GM19351 (cell line): Measurements from ENCODE around the gene F2.
"Not testable (repeated sequence)": the region's sequence is repeated elsewhere in the genome, so short reads cannot be mapped to it uniquely, and the experiment has no call there.

Experiments used
- ATAC-seq: cut with Tn5 transposase; IDR thresholded peaks from one replicate; pipeline ENCODE4 v1.9.1; 2021; ENCODE audit warnings: mild to moderate bottlenecking, moderate library complexity; ENCODE audit not compliant: unreplicated experiment

Gene F2

DNA sequence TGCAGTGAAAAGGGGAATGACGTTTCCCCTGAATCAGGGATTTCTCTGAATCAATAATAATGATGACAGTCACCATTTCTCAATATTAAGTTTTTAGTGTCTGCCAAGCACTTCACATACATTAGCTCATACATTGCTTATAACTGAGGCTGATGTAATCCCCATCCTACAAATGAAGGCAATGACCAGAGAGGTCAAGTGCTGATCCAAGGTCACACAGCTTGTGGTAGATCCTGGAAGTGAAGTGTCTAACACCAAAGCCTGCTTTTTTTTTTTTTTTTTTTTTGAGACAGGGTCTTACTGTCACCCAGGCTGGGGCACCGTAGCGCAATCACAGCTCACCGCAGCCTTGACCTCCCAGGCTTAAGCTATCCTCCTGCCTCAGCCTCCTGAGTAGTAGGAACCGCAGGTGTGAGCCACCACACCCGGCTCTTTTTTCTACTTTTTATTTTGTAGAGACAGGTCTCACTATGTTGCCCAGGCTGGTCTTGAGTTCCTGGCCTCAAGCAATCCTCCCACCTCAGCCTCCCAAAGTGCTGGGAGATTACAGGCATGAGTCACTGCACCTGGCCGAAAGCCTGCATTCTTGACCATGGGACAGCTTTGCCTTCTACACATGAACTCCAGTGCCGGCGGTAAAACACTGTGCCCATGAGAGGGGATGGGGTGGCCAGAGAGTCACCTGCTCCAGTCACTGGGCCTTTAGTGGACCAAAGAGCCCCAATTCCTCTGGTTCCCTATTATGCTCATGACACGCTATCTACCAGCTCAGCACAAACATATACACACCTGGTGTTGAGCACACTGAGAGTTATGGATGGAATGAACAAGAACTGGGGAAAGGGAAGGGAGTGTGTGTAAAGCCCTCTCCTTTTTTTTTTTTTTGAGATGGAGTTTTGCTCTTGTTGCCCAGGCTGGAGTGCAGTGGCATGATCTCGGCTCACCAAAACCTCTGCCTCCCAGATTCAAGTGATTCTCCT lies 36.0 kb upstream of the F2 start:
- ATAC-seq, result no peak

DNA sequence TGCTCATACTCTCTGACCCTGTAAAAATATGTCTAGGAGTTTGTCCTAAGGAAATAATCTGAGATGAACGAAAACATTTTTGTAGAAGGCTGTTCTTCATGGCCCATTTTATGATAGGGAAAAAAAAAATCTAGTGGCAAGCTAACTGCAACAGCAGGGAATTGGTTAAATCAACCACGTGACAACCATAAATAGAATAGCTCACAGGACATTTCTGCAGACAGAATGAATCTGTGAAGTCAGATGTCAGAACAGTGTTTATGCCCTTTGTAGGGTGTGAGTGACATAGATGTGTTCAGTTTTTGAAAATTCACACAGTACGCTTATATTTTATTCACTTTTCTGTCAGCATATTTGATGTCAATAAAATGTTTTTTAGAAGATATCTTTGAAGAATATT lies 34.6 kb upstream of the F2 start:
- no peak for ATAC-seq

DNA sequence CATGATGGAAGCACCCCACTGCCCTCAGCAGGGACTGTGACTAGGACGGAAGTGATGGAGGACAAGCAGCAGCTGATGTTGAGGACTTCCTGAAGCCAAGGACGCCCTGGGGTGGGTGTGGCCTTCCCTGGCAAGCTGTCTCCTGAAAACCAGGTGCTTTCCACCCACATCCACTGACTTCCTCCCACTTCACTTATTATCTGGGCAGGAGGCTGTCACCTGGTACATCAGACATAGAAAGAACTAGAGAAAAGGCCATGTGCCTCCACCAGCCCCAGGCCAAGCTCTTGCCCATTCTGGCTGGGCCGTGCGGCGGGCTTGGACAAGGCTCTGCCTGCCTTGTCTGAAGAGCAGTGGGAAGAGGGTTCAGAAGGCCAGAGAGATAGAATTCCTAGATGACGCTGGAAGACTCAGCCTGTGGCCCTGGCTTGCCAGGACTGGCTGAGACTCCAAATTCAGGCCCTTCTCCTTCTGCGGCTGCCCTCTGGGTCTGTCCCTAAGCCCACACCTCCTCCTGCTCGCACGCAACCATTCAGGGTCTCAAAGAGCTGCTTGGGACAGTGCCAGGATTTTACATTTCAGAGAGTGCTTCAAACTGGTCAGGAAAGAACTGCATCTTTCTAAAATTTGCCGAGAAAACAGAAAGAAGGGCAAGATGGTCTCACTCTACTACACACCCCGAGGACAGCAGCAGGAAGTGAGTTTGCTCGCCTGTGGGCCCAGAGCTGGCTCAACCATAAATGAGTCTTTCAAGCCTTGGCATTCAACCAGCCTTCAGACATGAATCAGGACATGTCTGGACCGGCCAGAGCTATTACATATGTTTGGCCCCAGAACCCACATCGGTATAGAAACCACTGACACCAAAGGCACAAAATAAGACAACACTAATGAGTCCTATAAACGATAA lies 31.9 kb upstream of the F2 start:
- no peak for ATAC-seq

DNA sequence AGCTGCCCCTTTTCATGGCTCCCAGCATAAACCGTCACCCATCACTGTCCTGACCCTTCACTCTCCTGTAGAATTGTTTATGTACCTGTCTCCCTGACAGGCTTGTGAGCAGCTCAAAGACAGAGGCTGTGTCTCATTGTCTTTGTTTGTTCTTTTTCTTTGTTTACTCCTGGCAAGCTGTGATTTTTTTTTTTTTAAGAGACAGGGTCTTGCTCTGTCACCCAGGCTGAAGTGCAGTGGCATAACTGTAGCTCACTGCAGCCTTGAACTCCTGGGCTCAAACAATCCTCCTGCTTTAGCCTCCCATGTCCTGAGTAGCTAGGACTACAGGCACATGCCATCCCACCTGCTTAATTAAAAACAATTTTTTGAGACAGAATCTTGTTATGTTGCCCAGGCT lies 28.3 kb upstream of the F2 start:
- ATAC-seq, result no peak

GRCh38 chr11:46692450-46692849 lies 26.6 kb upstream of the F2 start:
- no peak for ATAC-seq

GRCh38 chr11:46693597-46694012 lies 25.4 kb upstream of the F2 start:
- no peak for ATAC-seq

DNA sequence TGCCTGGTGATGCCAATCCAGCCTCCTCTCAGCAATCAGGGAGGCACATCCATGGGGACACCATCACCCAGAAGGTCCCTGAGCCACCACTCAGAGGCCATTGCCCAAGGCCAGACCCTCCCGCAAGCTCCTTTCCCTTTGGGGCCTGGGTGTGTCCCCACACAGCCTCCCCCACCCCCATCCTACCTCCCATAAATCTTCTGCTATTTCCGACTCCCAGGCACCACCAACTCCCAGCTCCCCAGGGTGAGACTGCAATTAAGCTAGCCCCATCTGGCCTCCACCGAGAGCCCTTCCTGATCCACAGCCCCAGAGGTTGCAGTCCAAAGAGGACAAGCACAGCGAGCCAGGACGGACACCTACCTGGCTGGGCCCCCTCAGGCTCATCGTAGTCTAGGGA lies 24.9 kb upstream of the F2 start:
- no peak for ATAC-seq

- ATAC-seq, result no peak
Observed at GRCh38 chr11:46694607-46695006, 24.4 kb upstream of the F2 start.

DNA sequence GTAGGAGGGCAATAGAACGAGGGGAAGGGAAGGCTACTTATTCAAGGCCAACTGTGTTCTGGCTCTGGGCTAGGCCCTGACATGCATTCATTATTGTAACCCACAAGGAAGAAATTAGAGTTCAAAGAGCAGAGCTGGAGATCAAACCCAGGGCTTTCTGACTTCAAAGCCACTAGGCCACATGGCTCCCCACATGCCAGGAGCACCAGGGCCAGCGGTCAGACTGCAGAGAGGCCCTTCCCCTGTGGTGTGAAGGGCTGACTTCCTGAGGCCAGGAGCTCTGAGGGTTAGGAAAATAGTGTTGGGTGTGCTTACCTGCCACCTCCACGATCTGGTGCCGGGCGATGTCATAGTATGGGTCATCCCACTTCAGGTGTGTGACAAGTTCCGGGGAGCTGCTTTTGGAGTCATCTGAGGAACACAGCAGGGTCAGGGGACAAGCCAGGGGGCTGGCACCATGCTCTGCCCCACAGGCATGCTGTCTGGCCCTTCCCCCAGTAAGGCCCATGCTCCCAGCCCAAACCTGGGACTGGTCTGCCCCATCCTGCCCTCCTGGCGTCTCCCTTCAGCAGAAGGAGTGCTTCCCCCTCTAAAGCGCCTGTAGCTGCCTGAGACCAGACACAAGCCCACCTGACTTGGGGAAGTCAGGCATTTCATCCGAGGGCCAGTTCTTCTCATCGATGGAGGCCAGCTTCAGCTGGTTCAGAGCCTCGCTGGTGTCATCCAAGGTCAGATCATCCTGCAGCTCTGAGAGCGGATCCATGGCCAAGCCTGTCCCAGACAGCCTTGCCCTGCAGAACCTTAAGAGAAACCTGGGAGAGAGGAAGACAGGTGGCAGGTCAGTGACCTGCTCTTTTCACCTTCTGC lies 23.4 kb upstream of the F2 start:
- ATAC-seq, result no peak

DNA sequence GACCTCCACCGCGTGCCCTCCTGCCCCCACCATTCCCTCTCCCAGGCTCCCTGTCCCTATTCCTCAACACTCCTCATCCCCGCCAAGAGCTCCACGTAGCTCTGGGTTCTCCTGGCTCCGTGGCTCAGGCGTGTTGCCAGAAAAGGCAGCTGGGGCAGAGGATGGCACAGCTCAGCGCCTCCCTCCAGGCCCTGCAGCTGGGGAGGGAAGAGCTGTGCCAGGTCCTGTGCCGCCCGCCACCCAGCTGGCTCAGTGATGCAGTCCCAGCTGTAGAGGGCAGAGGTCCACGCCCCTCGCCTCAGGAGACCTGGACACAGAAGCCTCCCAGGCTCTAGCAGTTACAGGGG lies 22.8 kb upstream of the F2 start:
- no peak for ATAC-seq

DNA sequence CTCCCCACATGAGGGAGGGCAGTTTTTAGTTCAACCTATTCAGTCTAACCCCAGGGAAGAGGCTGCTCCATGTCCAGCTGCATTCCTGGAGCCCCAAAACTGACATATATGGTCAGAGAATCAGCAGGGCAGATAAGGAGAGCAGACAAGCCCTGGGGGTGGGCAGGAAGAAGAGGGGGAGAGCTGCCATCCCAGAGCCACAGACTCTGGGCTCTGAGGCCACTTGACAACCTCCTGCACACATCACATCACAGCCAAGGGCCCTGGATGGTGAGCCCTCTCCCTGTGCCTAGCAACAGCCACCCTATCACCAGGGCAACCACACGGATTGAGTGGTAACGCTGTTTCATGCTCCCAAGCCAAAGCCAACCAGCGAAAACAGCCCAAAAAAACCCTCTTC lies 21.7 kb upstream of the F2 start:
- no peak for ATAC-seq

DNA sequence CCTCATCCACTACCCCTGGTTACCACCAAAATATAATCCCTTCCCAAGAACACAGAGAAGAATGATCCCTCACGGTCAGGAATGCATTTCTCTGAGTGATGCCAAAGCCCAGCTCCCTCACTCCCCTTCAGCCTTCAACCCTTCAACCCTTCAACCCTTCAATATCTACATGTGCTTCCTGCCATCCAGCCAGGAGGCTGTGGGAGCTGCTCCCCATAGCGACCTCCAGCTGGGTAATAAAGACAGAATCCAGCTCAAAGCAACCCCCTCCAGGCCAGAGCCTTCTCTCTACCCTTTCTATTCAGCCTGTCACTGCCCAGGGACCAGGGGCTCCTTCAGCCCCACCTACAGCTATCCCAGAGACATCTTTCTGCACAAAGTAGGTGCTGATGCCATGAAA lies 21.3 kb upstream of the F2 start:
- no peak for ATAC-seq

DNA sequence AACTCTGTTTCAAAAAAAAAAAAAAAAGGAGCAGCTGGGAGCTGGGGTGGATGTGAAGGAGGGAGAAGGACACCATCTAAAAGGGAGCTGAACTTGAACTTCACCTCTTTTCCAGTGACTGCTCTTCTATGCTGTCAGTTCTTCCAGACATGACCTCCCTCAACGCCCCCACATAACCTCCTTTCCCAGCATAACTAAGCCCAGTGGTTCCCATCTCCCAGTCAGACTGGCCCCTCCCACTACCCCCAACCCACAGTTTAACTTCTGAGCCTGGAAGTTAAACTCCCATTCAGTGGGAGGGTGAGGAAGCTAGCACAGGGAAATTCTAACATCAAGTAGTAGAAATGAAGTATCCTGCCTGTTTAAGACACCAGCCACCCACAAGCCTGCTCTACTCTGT lies 20.4 kb upstream of the F2 start:
- ATAC-seq, result no peak

- peak; percentile 92 for ATAC-seq
Observed at GRCh38 chr11:46700241-46701077, 18.6 kb upstream of the F2 start, which contains the start of the genes ARHGAP1 and ZNF408. ARHGAP1 (minus strand) TSS chr11:46700619; CDS start chr11:46696107, 4,512 bp downstream. ZNF408 (plus strand) TSS chr11:46701031; CDS start chr11:46701048, 17 bp downstream.

DNA sequence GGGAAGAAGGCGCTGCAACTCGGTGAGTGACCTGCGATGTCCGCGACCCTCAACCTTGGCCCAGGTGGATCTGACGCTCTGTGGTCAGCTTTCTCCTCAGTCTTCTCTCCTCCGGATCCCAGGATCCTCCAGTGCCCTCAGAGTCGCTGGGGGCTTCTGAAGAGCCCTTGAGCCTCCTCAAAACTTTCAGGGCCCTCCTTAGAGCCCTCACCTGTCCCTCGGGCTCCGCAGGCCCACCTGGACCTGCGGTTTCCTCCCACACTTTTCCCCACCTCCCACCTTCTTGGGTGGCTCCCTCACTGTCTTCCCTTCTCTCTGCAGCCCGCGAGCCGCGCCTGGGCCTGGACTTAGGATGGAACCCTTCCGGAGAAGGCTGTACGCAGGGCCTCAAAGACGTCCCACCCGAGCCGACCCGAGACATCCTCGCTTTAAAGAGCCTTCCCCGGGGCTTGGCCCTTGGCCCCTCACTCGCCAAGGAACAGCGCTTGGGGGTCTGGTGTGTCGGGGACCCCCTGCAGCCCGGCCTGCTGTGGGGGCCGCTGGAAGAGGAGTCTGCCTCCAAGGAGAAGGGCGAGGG lies 17.8 kb upstream of the F2 start:
- no peak for ATAC-seq

DNA sequence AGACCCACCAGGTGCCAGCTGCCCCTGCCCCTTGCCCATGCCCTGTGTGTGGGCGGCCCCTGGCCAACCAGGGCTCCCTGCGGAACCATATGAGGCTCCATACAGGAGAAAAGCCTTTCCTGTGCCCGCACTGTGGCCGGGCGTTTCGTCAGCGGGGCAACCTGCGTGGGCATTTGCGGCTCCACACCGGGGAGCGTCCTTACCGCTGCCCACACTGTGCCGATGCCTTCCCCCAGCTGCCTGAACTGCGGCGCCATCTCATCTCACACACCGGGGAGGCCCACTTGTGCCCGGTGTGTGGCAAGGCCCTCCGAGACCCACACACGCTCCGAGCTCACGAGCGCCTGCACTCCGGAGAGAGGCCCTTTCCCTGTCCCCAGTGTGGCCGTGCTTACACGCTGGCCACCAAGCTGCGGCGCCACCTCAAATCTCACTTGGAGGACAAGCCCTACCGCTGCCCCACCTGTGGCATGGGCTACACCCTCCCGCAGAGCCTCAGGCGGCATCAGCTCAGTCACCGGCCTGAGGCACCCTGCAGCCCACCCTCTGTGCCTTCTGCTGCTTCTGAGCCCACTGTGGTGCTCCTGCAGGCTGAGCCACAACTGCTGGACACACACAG lies 13.8 kb upstream of the F2 start:
- no peak for ATAC-seq

DNA sequence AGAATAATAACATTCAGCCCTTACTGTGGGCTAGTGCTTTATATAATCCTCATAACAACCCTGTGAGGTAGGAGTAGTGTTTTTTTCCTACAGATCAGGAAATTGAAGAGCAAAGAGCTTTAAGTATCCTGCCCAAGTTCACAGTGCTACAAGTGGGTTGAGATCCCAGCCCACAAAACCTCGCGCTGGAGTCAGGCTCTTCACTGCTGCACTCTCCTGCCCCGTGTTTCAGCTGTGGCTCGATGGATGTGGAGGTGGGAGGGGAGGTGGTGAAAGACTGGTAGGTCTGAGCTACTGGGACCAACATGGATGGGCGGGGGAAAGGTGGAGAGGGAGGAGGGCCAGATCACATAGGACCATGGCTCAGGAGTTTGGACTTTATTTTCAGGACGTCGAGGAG lies 12.1 kb upstream of the F2 start:
- ATAC-seq, result no peak

DNA sequence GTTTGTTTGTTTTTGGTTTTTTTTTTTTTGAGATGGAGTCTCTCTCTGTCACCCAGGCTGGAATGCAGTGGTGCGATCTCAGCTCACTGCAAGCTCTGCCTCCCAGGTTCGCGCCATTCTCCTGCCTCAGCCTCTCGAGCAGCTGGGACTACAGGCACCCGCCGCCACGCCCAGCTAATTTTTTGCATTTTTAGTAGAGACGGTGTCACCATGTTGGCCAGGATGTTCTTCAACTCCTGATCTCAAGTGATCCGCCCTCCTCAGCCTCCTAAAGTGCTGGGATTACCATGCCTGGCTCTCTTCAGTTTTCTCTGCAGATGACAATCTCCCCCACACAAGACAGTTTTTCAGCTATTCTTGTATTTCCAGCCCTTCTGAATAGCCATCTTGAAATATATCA lies 9.7 kb upstream of the F2 start:
- not testable (repeated sequence) for ATAC-seq

- no peak for ATAC-seq
Observed at GRCh38 chr11:46710821-46711269, 8.2 kb upstream of the F2 start.
